Activated T-helper 17 cell treated with anti-CD3 and anti-CD28 coated beads, Interleukin-2, amount 50 U/mL, for 72 hours (primary cell): ENCODE data around the gene CAVIN1. TPM values are rescaled to one million over a fixed set of nuclear protein-coding genes. Genes with fewer than 3 reads are reported as not detected.
"Not testable (repeated sequence)": the region's sequence is repeated elsewhere in the genome, so short reads cannot be mapped to it uniquely, and the experiment has no call there.

Source experiments
- ATAC-seq: fragments of 150-1000 bp; cut with Tn5 transposase; replicated peaks from 2 replicates; pipeline ENCODE4 v1.10.0; 2021; ENCODE audit warnings: mild to moderate bottlenecking, moderate library complexity
- H3K27ac Mint-ChIP-seq: one replicate; pipeline ENCODE4 v1.8.0; 2022; ENCODE audit warnings: mixed read lengths
- H3K27me3 Mint-ChIP-seq: one replicate; pipeline ENCODE4 v1.8.0; 2022; ENCODE audit warnings: mixed read lengths
- H3K36me3 Mint-ChIP-seq: one replicate; pipeline ENCODE4 v1.8.0; 2022; ENCODE audit warnings: low read depth, mild to moderate bottlenecking, mixed read lengths
- H3K4me1 Mint-ChIP-seq: one replicate; pipeline ENCODE4 v1.8.0; 2022; ENCODE audit warnings: mixed read lengths
- H3K4me3 Mint-ChIP-seq: one replicate; pipeline ENCODE4 v1.8.0; 2022; ENCODE audit warnings: mild to moderate bottlenecking, mixed read lengths
- H3K9me3 Mint-ChIP-seq: one replicate; pipeline ENCODE4 v1.8.0; 2022; ENCODE audit warnings: mixed read lengths
- total RNA-seq, 2 donors: library from RNA; stranded (reverse); gene quantifications; one replicate each; pipeline ENCODE4 v1.2.3, GENCODE V29; 2022

Gene CAVIN1
- total RNA-seq, 2 donors from 2014 or later, result 2.5 to 6.1 TPM

DNA sequence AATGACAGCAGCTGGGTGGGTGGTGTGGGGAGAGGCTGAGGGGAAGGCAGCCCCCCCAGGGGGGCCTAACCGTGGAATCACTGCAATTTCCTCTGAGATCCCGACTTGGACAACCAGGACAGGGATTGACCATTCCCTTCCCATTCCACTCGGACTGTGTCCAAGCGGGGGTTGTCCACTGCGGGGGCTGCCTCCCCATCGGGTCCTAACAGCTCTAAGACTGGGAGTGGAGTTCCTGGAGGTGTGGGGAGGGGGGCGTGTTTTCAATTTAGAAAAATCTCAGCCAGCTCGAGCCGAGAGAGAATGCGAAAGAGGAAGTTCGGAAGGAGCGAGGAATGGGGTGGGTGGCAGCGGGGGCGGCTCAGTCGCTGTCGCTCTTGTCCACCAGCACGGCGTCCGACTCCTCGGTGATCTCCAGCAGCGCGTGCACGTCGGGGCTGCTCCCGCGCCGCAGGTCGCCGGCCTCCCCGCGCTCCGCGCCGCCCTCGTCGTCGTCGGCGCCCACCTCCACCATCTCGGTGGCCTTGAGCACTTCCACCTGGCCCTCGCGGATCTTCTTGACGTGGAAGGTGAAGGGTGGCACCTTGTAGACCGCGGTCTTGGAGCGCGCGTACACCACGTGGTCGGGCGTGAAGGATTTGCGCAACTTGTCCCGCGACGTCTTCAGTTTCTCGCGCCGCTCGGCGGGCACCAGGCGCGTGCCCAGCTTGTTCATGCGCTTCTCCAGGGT is 18.6 kb downstream of the CAVIN1 start:
- Mint-ChIP-seq H3K9me3 (no peaks in the 10 kb centered on the region), H3K27me3 (no peaks in the 10 kb centered on the region), H3K4me3 (no peak overlapping the region), H3K27ac (no peak overlapping the region), H3K36me3 (no peaks in the 10 kb centered on the region), H3K4me1 (peaks cover 14% of the 10 kb centered on the region)
- ATAC-seq, result no peak

DNA sequence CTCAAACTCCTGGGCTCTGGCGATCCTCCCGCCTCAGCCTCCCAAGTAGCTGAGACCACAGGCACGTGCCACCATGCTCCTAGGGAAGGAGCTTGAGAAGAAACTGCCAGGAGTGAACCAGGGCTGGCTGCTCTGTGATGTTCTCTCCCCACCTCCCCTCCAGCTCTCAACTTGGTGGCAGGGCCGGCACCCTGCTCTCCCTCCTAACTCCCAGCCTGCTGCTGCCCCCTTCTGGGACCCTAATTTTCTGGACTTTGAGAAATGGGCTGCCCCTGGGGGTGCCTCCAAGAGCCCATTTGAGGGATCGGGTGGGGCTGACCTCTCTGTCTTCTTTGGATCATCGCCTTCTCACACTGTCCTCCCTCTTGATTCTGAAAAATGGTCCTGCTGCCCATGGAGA is 19.9 kb downstream of the CAVIN1 start:
- Mint-ChIP-seq H3K4me3 (no peak overlapping the region), H3K27me3 (no peaks in the 10 kb centered on the region), H3K9me3 (no peaks in the 10 kb centered on the region), H3K36me3 (no peaks in the 10 kb centered on the region), H3K4me1 (peaks cover 20% of the 10 kb centered on the region), H3K27ac (peak overlapping the region; percentile 34)
- peak; percentile 70 for ATAC-seq

DNA sequence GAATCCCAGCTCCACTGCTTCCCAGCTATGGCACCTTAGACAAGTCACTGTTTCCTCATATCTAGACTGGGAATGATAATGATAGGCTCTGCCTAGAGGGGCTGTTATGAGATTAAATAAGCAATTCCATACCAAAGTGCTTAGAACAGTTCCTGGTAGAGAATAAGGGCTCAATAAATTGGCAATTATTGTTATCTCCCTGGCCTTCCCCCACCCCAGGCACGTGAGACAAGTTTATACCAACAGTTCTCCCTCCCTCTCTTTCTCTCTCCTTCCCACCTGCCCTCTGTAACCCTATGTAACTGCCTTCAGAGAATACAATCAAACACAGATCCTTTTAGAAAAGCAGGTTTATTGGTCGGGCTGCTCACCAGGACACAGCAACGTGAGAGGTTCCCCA is 20.9 kb downstream of the CAVIN1 start:
- Mint-ChIP-seq H3K4me3 (no peak overlapping the region), H3K27me3 (no peaks in the 10 kb centered on the region), H3K9me3 (no peaks in the 10 kb centered on the region), H3K27ac (peak overlapping the region; percentile 31), H3K4me1 (peaks cover 15% of the 10 kb centered on the region), H3K36me3 (no peaks in the 10 kb centered on the region)
- no peak for ATAC-seq

DNA sequence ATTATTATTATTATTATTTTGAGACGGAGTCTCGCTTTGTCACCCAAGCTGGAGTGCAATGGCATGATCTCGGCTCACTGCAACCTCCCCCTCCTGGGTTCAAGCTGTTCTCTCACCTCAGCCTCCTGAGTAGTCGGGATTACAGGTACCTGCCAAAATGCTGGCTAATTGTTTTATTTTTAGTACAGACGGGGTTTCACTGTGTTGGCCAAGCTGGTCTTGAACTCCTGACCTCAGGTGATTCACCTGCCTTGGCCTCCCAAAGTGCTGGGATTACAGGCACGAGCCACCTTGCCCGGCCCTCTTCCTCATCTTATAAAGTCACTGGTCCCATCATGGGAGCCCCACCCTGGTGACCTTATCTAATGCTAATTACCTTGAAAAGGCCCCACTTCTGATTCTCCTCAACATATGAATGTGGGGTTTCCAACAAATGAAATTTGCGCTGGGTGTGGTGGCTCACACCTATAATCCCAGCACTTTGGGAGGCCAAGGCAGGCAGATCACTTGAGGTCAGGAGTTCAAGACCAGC is 22.1 kb downstream of the CAVIN1 start:
- not testable (repeated sequence) for H3K36me3 Mint-ChIP-seq, H3K9me3 Mint-ChIP-seq, H3K27me3 Mint-ChIP-seq, ATAC-seq, H3K4me3 Mint-ChIP-seq
- H3K27ac Mint-ChIP-seq, result peak overlapping the region; percentile 32
- H3K4me1 Mint-ChIP-seq, result peaks cover 15% of the 10 kb centered on the region

DNA sequence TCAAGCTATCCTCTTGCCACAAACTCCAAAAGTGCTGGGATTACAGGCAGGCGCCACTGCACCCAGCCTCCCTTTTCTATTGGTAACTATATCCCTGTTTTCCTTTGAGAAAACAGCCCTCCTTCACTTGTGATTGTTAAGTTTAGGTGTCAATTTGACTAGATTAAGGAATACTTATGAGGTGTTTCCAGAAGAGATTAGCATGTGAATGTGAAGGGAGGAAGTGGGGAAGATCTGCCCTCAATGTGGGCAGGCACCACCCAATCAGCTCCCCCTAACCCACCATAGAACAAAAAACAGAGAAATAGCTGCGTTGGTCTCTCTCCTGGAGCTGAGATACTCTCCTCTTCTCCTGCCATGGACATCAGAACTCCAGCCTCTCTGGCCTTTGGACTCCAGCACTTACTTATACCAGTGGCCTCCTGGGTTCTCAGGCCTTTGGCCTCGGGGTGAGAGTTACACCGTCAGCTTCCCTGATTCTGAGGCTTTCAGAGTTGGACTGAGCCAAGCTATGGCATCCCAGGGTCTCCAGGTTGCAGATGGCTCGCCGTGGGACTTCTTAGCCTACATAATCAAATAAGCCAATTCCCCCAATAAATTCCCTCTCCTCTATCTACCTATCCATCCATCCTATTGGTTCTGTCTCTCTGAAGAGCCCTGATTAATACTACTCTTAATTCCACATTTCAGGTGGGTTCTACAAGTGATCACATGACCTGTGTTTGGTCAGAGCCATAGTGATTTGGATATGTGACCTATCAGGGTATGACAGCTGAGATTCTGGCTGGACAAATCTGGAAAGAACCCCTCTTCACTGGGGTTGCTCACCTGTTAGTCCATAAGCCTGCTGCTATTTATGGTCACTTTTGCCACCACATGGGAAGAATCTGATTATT is 22.9 kb downstream of the CAVIN1 start:
- peaks cover 15% of the 10 kb centered on the region for H3K4me1 Mint-ChIP-seq
- peak; percentile 31 for ATAC-seq
- peak overlapping the region; percentile 14 for H3K4me3 Mint-ChIP-seq
- H3K36me3 Mint-ChIP-seq, result no peaks in the 10 kb centered on the region
- no peaks in the 10 kb centered on the region for H3K27me3 Mint-ChIP-seq
- H3K9me3 Mint-ChIP-seq, result no peaks in the 10 kb centered on the region
- H3K27ac Mint-ChIP-seq, result peak overlapping the region; percentile 44

DNA sequence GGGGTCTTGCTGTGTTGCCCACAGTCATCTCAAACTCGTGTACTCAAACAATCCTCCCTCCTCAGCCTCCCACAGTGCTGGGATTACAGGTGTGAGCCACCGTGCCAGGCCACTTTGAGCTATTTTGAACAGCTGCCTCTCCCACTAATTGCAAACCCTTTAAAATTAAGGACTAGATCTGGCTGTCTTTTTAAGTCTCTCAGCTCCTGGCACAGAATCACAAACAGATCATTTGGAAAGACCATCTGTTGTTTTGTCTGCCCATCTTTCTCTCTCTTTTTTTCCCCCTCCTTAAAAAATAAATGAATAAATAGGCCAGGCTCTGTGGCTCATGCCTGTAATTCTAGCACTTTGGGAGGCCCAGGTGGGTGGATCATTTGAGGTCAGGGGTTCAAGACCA is 23.9 kb downstream of the CAVIN1 start:
- no peak overlapping the region for H3K4me3 Mint-ChIP-seq
- H3K27me3 Mint-ChIP-seq, result no peaks in the 10 kb centered on the region
- H3K9me3 Mint-ChIP-seq, result no peaks in the 10 kb centered on the region
- H3K27ac Mint-ChIP-seq, result no peak overlapping the region
- ATAC-seq, result no peak
- no peaks in the 10 kb centered on the region for H3K36me3 Mint-ChIP-seq
- peaks cover 19% of the 10 kb centered on the region for H3K4me1 Mint-ChIP-seq

DNA sequence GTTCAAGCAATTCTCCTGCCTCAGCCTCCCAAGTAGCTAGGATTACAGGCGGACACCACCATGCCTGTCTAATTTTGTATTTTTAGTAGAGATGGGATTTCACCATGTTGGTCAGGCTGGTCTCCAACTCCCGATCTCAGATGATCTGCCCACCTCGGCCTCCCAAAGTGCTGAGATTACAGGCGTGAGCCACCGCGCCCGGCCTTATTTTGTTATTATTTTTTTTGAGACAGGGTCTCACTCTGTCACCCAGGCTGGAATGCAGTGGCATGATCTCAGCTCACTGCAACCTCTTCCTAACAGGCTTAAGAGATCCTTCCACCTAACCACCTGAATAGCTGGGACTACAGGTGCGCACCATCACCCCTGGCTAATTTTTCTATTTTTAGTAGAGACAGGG is 27.5 kb downstream of the CAVIN1 start:
- not testable (repeated sequence) for ATAC-seq, H3K4me3 Mint-ChIP-seq, H3K27me3 Mint-ChIP-seq, H3K9me3 Mint-ChIP-seq, H3K27ac Mint-ChIP-seq, H3K36me3 Mint-ChIP-seq
- H3K4me1 Mint-ChIP-seq, result peaks cover 25% of the 10 kb centered on the region

DNA sequence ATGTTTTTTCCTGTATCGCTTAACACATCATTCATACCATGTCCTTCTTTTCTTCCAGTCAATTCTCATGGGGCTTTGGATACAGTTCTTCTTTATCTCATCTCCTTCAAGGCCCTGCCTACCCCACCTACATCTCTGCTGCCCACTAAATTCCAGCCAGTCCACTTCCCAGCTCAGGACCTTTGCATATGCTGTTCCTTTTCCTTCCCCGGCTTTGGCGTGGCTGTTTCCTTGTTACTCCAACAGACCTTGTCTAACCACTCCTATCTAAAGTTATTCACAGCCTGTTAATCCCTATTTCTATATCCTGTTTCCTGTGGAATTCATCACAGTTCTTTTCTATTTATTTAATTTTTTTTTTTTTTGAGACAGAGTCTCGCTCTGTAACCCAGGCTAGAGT is 28.2 kb downstream of the CAVIN1 start:
- no peaks in the 10 kb centered on the region for H3K9me3 Mint-ChIP-seq
- H3K36me3 Mint-ChIP-seq, result no peaks in the 10 kb centered on the region
- H3K27me3 Mint-ChIP-seq, result no peaks in the 10 kb centered on the region
- ATAC-seq, result no peak
- peaks cover 25% of the 10 kb centered on the region for H3K4me1 Mint-ChIP-seq
- H3K4me3 Mint-ChIP-seq, result peak overlapping the region; percentile 1
- H3K27ac Mint-ChIP-seq, result peak overlapping the region; percentile 50

DNA sequence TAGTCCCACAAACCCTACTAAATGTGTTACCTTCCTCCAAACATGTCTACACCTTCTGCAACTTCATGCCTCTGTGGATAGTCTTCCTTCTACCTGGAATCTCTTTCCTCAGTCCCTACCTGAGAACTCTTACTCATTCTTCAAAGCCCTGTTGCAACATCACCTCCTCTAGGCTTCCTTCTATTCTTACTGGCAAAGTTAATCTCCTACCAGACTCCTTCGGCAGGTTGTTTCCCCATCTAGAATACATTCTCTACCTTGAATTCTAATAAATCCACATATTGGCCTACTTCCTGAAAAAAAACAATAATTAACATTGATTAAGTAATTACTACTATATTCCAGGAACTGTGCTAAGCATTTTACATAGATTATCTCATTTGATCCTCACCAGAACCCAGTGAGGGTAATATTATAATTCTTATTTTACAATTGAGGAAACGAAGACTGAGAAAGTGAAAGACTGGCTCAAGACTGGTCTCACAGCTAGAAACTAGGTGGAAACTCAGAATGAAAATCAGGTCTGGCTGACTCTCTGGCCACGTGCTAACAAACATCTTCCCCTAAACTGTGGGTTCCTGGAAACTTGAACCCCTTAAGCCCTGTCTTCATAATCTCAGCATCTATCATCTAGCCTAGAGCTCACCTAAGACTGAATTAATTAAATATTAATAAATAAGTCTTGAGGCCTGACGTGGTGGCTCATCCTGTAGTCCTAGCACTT is 30.2 kb downstream of the CAVIN1 start:
- no peaks in the 10 kb centered on the region for H3K27me3 Mint-ChIP-seq
- no peak for ATAC-seq
- peak overlapping the region; percentile 9 for H3K4me3 Mint-ChIP-seq
- H3K9me3 Mint-ChIP-seq, result no peaks in the 10 kb centered on the region
- peak overlapping the region; percentile 58 for H3K27ac Mint-ChIP-seq
- peaks cover 12% of the 10 kb centered on the region for H3K36me3 Mint-ChIP-seq
- H3K4me1 Mint-ChIP-seq, result peaks cover 34% of the 10 kb centered on the region

DNA sequence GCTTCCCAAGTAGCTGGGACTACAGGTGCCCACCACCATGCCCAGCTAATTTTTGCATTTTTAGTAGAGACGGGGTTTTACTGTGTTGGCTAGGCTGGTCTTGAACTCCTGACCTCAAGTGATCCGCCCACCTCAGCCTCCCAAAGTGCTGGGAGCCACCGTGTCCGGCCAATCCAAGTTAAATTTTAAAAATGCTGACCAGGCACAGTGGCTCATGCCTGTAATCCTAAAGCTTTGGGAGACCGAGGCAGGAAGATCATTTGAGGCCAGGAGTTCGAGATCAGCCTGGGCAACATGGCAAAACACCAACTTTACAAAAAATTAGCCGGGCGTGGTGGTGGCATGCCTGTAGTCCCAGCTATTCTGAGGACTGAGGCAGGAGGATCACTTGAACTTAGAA is 31.6 kb downstream of the CAVIN1 start:
- not testable (repeated sequence) for ATAC-seq, H3K4me3 Mint-ChIP-seq, H3K27ac Mint-ChIP-seq, H3K27me3 Mint-ChIP-seq, H3K9me3 Mint-ChIP-seq
- H3K36me3 Mint-ChIP-seq, result peaks cover 26% of the 10 kb centered on the region
- peaks cover 41% of the 10 kb centered on the region for H3K4me1 Mint-ChIP-seq

DNA sequence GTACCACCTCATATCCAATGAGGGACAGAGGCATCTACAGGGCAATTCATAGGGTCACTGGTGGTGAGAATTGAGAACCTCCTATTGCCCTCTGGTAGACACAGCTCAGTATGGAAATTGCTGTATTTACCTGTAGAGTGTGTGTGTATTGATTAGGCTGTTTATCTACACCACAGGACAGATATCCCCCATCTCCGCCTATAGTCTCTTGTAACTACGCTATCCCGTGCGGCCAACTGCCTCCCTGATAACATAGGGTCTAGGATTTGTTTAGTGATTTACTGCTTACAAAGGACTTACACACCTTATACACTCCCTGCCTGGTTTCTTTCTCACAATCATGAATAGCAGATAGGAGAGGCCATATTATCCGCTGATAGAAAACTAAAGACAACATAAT is 33.2 kb downstream of the CAVIN1 start:
- ATAC-seq, result no peak
- peaks cover 44% of the 10 kb centered on the region for H3K4me1 Mint-ChIP-seq

DNA sequence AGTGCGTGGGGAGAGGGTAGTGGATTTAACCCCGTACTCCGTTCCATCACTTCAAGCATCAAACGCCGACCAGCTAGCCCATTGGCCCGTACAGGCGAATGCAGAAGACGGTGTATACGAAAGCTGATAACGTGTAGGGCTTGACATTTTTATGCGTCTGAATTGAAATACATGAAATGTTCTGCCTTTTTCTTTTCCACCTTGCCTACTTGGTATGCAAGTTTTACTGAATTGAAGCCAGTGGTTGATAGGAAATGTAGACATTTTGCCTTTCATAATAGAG is 34.0 kb downstream of the CAVIN1 start:
- H3K4me1 Mint-ChIP-seq, result peaks cover 40% of the 10 kb centered on the region
- peak overlapping the region; percentile 93 for H3K4me3 Mint-ChIP-seq
- no peaks in the 10 kb centered on the region for H3K27me3 Mint-ChIP-seq
- peaks cover 50% of the 10 kb centered on the region for H3K36me3 Mint-ChIP-seq
- H3K9me3 Mint-ChIP-seq, result no peaks in the 10 kb centered on the region
- H3K27ac Mint-ChIP-seq, result peak overlapping the region; percentile 100
- peak; percentile 78 for ATAC-seq

More for the DNA sequence above, 33.2 kb downstream of the CAVIN1 start:
- Mint-ChIP-seq H3K4me3 (peak overlapping the region; percentile 93), H3K27me3 (no peaks in the 10 kb centered on the region), H3K9me3 (no peaks in the 10 kb centered on the region), H3K36me3 (peaks cover 42% of the 10 kb centered on the region), H3K27ac (peak overlapping the region; percentile 100)

DNA sequence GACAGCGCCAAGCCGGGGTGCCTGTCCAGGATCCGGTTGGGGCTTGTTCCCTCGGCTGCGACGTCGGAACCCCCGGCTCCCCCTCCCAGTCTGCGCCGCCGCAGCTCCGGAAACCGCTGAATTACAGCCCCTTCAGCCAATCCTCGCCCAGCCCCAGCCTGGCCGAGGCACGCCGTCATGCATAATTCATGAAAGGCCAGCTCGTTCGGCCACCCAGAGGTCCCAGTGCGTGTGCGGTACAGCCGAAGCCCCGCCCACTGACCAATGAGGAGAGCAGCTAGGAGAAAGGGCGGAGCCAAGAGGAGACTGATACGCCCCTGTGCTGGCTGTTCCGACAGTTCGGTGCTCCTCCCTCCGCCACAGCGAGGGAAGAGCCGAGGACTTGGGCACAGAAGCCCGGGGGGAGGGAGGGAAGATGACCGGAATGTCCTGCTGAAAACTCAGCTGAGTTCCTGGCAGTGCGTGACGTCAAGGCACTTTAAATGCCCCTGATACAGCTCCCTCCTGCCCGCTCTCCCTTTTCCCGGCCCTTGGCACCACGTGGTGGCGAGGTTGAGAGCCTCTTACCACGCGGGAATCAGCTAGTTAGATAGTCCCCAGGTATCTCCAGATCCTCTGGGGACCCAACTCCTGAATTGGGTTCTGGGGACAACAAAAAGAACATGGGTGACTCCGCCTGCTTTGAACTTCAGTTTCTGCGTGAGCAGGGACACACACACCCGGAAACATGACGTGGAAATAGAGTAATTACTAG is 34.5 kb downstream of the CAVIN1 start, which contains the start of gene STAT3:
Gene STAT3, minus strand, starts transcription at position 62 of the 754 bp plus-strand sequence. CDS start 39,926 bp downstream, outside the sequence.
- no peaks in the 10 kb centered on the region for H3K9me3 Mint-ChIP-seq
- peak within 1 kb of the TSS; percentile 93 for H3K4me3 Mint-ChIP-seq
- no peaks in the 10 kb centered on the region for H3K27me3 Mint-ChIP-seq
- peaks cover 44% of the 10 kb centered on the region for H3K4me1 Mint-ChIP-seq
- ATAC-seq, result peak; percentile 86
- H3K36me3 Mint-ChIP-seq, result peaks cover 55% of the 10 kb centered on the region
- peak within 1 kb of the TSS; percentile 100 for H3K27ac Mint-ChIP-seq
